ENCODE results near the gene NDUFB1. TPM values are rescaled to one million over a fixed set of nuclear protein-coding genes. Genes with fewer than 3 reads are reported as not detected.

Gene NDUFB1
- total and polyA plus RNA-seq, 2 donors (not counting 1 experiment from before 2014, with no cell fraction given): 61.6 to 154 TPM

DNA sequence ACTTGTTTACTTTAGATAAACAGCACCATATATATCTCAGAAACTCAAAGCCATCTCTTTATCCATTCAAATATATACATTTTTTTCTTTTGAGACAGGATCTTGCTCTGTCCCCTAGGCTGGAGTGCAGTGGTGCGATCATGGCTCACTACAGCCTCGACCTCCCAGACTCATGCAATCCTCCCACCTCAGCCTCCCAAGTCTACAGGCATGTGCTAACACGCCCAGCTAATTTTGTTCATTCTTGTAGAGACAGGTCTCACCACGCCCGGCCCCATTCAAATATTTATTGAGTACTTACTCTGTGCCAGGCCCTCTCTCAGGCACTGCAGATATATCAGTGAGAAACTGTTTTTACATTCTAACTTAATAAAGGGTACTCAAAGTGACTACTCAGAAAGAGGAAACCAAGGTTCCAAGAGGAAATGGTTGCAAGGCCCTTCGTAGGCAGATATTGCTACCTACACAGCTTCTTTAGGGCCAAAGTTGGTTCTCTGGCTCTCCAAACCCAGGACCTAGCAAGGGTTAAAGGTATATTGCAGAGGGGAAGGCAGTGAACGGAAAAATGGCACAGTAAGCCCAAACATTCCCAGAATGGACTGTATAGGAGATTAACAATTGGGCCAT, 18.0 kb downstream of the NDUFB1 start:
- no peak overlapping the region for H3K4me2 ChIP-seq (replicated peaks; ENCODE audit: low read depth, low read length, poor library complexity, severe bottlenecking)
- H3K4me1 ChIP-seq (ENCODE audit: control insufficient read depth in 2 of 2, insufficient read depth in 2 of 2, low read length in 2 of 2): peaks cover 5 to 23% of the 10 kb centered on the region in 2 donors
- H3K9me3 ChIP-seq (ENCODE audit: control extremely low read depth in 1 of 3, control insufficient read depth in 2 of 3, insufficient read depth in 1 of 3, low read length in 2 of 3): no peaks in the 10 kb centered on the region
- H2AFZ ChIP-seq (ENCODE audit: insufficient read depth, low read depth, low read length, poor library complexity, severe bottlenecking): no peak overlapping the region
- no peak for TF ChIP-seq EZH2 (IDR thresholded peaks at IDR 0.05; ENCODE audit: borderline replicate concordance, insufficient read depth, low read depth, low read length, poor library complexity, severe bottlenecking)
- TF ChIP-seq, protein P1, sequence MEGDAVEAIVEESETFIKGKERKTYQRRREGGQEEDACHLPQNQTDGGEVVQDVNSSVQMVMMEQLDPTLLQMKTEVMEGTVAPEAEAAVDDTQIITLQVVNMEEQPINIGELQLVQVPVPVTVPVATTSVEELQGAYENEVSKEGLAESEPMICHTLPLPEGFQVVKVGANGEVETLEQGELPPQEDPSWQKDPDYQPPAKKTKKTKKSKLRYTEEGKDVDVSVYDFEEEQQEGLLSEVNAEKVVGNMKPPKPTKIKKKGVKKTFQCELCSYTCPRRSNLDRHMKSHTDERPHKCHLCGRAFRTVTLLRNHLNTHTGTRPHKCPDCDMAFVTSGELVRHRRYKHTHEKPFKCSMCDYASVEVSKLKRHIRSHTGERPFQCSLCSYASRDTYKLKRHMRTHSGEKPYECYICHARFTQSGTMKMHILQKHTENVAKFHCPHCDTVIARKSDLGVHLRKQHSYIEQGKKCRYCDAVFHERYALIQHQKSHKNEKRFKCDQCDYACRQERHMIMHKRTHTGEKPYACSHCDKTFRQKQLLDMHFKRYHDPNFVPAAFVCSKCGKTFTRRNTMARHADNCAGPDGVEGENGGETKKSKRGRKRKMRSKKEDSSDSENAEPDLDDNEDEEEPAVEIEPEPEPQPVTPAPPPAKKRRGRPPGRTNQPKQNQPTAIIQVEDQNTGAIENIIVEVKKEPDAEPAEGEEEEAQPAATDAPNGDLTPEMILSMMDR (IDR thresholded peaks at IDR 0.05): no peak
- peaks cover 79% of the 10 kb centered on the region for H3K79me2 ChIP-seq (ENCODE audit: control insufficient read depth, insufficient read depth, low read length)
- 78% methylated on average over 5 of the region's 7 CpGs for WGBS (ENCODE audit: insufficient coverage)
- H4K20me1 ChIP-seq (ENCODE audit: control insufficient read depth, insufficient read depth, low read length, poor library complexity, severe bottlenecking): peaks cover 46% of the 10 kb centered on the region
- intact Hi-C loops (cut with micrococcal nuclease): no loop called here
- no peak overlapping the region for H3K4me3 ChIP-seq (ENCODE audit: control extremely low read depth in 1 of 5, extremely low read depth in 1 of 5, insufficient read depth in 1 of 5, low read depth in 2 of 5, low read length in 4 of 5)
- Mint-ChIP-seq H3K4me3 (peak overlapping the region; percentile 10), H3K27ac (no peak overlapping the region), H3K9me3 (ENCODE audit: insufficient read depth) (no peaks in the 10 kb centered on the region), H3K4me1 (peaks cover 46% of the 10 kb centered on the region), H3K27me3 (no peaks in the 10 kb centered on the region)
- POLR2A ChIA-PET: no interaction called here
- H3K27ac ChIP-seq (ENCODE audit: low read length in 2 of 2): no peak overlapping the region
- no peak for DNase-seq
- peaks cover 0 to 3% of the 10 kb centered on the region in 2 experiments for H3K36me3 ChIP-seq (replicated peaks in 1 of 2; ENCODE audit: control extremely low read depth in 1 of 2, control insufficient read depth in 1 of 2, extremely low read depth in 1 of 2, insufficient read depth in 2 of 2, low read length in 1 of 2)
- H3K27me3 ChIP-seq (replicated peaks in 1 of 4; ENCODE audit: control extremely low read depth in 1 of 4, control insufficient read depth in 3 of 4, insufficient read depth in 4 of 4, low read length in 3 of 4): no peaks in the 10 kb centered on the region
- no peak overlapping the region for H3K9ac ChIP-seq (ENCODE audit: low read length)
- ATAC-seq (ENCODE audit: low read depth): no peak
- CTCF ChIA-PET: no interaction called here

DNA sequence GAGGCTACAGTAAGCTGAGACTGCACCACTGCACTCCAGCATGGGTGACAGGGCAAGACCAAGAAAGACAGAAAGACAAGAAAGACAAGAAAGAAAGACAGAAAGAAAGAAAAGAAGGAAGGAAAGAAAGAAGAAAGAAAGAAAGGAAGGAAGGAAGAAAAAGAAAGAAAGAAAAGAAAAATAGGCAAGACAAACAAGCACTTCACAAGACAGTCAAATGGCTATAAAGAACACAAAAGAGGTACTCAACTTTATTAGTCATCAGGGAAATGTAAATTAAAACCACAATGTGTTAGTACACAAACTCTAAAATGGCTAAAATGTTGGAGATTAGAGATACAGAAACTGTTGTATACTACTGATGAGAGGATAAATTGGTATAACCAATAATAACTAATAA, 21.7 kb downstream of the NDUFB1 start:
- CTCF ChIA-PET: interaction anchor here (1.4 kb wide), 1 partner anchor 23 kb away, joined by 4 read pairs; the partner anchor contains the start of gene CPSF2
- Mint-ChIP-seq H3K4me1 (peaks cover 26% of the 10 kb centered on the region), H3K27ac (no peak overlapping the region)

More for the DNA sequence above, 21.7 kb downstream of the NDUFB1 start:
- intact Hi-C loops (cut with micrococcal nuclease): no loop called here
- peaks cover 0 to under 1% of the 10 kb centered on the region in 2 donors for H3K4me1 ChIP-seq (ENCODE audit: control insufficient read depth in 2 of 2, insufficient read depth in 2 of 2, low read length in 2 of 2)
- no peak overlapping the region for H3K4me2 ChIP-seq (replicated peaks; ENCODE audit: low read depth, low read length, poor library complexity, severe bottlenecking)
- no peaks in the 10 kb centered on the region for H3K9me3 ChIP-seq (ENCODE audit: control extremely low read depth in 1 of 3, control insufficient read depth in 2 of 3, insufficient read depth in 1 of 3, low read length in 2 of 3)
- ATAC-seq (ENCODE audit: low read depth) (no peak), DNase-seq (no peak)
- H2AFZ ChIP-seq (ENCODE audit: insufficient read depth, low read depth, low read length, poor library complexity, severe bottlenecking): no peak overlapping the region
- H3K79me2 ChIP-seq (ENCODE audit: control insufficient read depth, insufficient read depth, low read length): peaks cover 68% of the 10 kb centered on the region
- peaks cover 0 to 17% of the 10 kb centered on the region in 2 experiments for H3K36me3 ChIP-seq (replicated peaks in 1 of 2; ENCODE audit: control extremely low read depth in 1 of 2, control insufficient read depth in 1 of 2, extremely low read depth in 1 of 2, insufficient read depth in 2 of 2, low read length in 1 of 2)
- no peak overlapping the region for H3K9ac ChIP-seq (ENCODE audit: low read length)
- no peak overlapping the region for H3K4me3 ChIP-seq (ENCODE audit: control extremely low read depth in 1 of 5, extremely low read depth in 1 of 5, insufficient read depth in 1 of 5, low read depth in 2 of 5, low read length in 4 of 5)
- H3K27me3 ChIP-seq (replicated peaks in 1 of 4; ENCODE audit: control extremely low read depth in 1 of 4, control insufficient read depth in 3 of 4, insufficient read depth in 4 of 4, low read length in 3 of 4): no peaks in the 10 kb centered on the region
- no peaks in the 10 kb centered on the region for H3K9me3 Mint-ChIP-seq (ENCODE audit: insufficient read depth)
- no peak for TF ChIP-seq EZH2 (IDR thresholded peaks at IDR 0.05; ENCODE audit: borderline replicate concordance, insufficient read depth, low read depth, low read length, poor library complexity, severe bottlenecking)
- TF ChIP-seq, protein P1 (IDR thresholded peaks at IDR 0.05): no peak
- no peak overlapping the region for H3K27ac ChIP-seq (ENCODE audit: low read length in 2 of 2)
- no peak overlapping the region for H3K4me3 Mint-ChIP-seq
- H4K20me1 ChIP-seq (ENCODE audit: control insufficient read depth, insufficient read depth, low read length, poor library complexity, severe bottlenecking): peaks cover 60% of the 10 kb centered on the region
- POLR2A ChIA-PET: no interaction called here
- H3K27me3 Mint-ChIP-seq: no peaks in the 10 kb centered on the region

All from B cell (primary cell).